ENCODE results near the gene PIBF1. TPM values are rescaled to one million over a fixed set of nuclear protein-coding genes. Genes with fewer than 3 reads are reported as not detected.
"Not testable (repeated sequence)": the region's sequence is repeated elsewhere in the genome, so short reads cannot be mapped to it uniquely, and the experiment has no call there.

Gene PIBF1
- total RNA-seq, 1 donor from 2014 or later: 20.3 TPM

- no peak for DNase-seq
- H3K27ac Mint-ChIP-seq (ENCODE audit: unreplicated experiment): no peak overlapping the region
- no peaks in the 10 kb centered on the region for H3K36me3 Mint-ChIP-seq (ENCODE audit: unreplicated experiment)
- no peak for TF ChIP-seq CTCF (IDR thresholded peaks at IDR 0.05; ENCODE audit: partially characterized antibody, unreplicated experiment)
- H3K9me3 Mint-ChIP-seq (ENCODE audit: unreplicated experiment): no peaks in the 10 kb centered on the region
- no peaks in the 10 kb centered on the region for H3K27me3 Mint-ChIP-seq (ENCODE audit: unreplicated experiment)
- no peak overlapping the region for H3K4me3 Mint-ChIP-seq (ENCODE audit: unreplicated experiment)
- no peaks in the 10 kb centered on the region for H3K4me1 Mint-ChIP-seq (ENCODE audit: low read depth, unreplicated experiment)
Observed at GRCh38 chr13:72774019-72774418, 7.9 kb upstream of the PIBF1 start.

GRCh38 chr13:72782717-72783116, 784 bp downstream of the PIBF1 start:
- Mint-ChIP-seq H3K4me3 (ENCODE audit: unreplicated experiment) (peak overlapping the region; percentile 99), H3K36me3 (ENCODE audit: unreplicated experiment) (no peaks in the 10 kb centered on the region), H3K4me1 (ENCODE audit: low read depth, unreplicated experiment) (peaks cover 14% of the 10 kb centered on the region), H3K27me3 (ENCODE audit: unreplicated experiment) (peaks cover 2% of the 10 kb centered on the region), H3K9me3 (ENCODE audit: unreplicated experiment) (peaks cover 7% of the 10 kb centered on the region), H3K27ac (ENCODE audit: unreplicated experiment) (peak overlapping the region; percentile 87)
- DNase-seq: no peak
- TF ChIP-seq CTCF (IDR thresholded peaks at IDR 0.05; ENCODE audit: partially characterized antibody, unreplicated experiment): no peak

GRCh38 chr13:72784679-72785078, 2.7 kb downstream of the PIBF1 start:
- DNase-seq; H3K36me3 Mint-ChIP-seq (ENCODE audit: unreplicated experiment); H3K27me3 Mint-ChIP-seq (ENCODE audit: unreplicated experiment); H3K4me3 Mint-ChIP-seq (ENCODE audit: unreplicated experiment); H3K9me3 Mint-ChIP-seq (ENCODE audit: unreplicated experiment); H3K27ac Mint-ChIP-seq (ENCODE audit: unreplicated experiment): not testable (repeated sequence)
- peaks cover 14% of the 10 kb centered on the region for H3K4me1 Mint-ChIP-seq (ENCODE audit: low read depth, unreplicated experiment)

GRCh38 chr13:72788831-72789230, 6.9 kb downstream of the PIBF1 start:
- no peak overlapping the region for H3K4me3 Mint-ChIP-seq (ENCODE audit: unreplicated experiment)
- TF ChIP-seq CTCF (IDR thresholded peaks at IDR 0.05; ENCODE audit: partially characterized antibody, unreplicated experiment): no peak
- H3K27me3 Mint-ChIP-seq (ENCODE audit: unreplicated experiment): no peaks in the 10 kb centered on the region
- no peak overlapping the region for H3K27ac Mint-ChIP-seq (ENCODE audit: unreplicated experiment)
- peaks cover 4% of the 10 kb centered on the region for H3K36me3 Mint-ChIP-seq (ENCODE audit: unreplicated experiment)
- no peak for DNase-seq
- no peaks in the 10 kb centered on the region for H3K9me3 Mint-ChIP-seq (ENCODE audit: unreplicated experiment)
- H3K4me1 Mint-ChIP-seq (ENCODE audit: low read depth, unreplicated experiment): peaks cover under 1% of the 10 kb centered on the region

GRCh38 chr13:72792640-72793039, 10.7 kb downstream of the PIBF1 start:
- no peak for DNase-seq
- Mint-ChIP-seq H3K27ac (ENCODE audit: unreplicated experiment) (no peak overlapping the region), H3K4me1 (ENCODE audit: low read depth, unreplicated experiment) (no peaks in the 10 kb centered on the region), H3K27me3 (ENCODE audit: unreplicated experiment) (no peaks in the 10 kb centered on the region), H3K9me3 (ENCODE audit: unreplicated experiment) (no peaks in the 10 kb centered on the region), H3K36me3 (ENCODE audit: unreplicated experiment) (peaks cover 12% of the 10 kb centered on the region), H3K4me3 (ENCODE audit: unreplicated experiment) (no peak overlapping the region)
- TF ChIP-seq CTCF (IDR thresholded peaks at IDR 0.05; ENCODE audit: partially characterized antibody, unreplicated experiment): no peak

GRCh38 chr13:72798817-72799216, 16.9 kb downstream of the PIBF1 start:
- Mint-ChIP-seq H3K36me3 (ENCODE audit: unreplicated experiment) (peaks cover 8% of the 10 kb centered on the region), H3K4me1 (ENCODE audit: low read depth, unreplicated experiment) (no peaks in the 10 kb centered on the region), H3K9me3 (ENCODE audit: unreplicated experiment) (no peaks in the 10 kb centered on the region), H3K27me3 (ENCODE audit: unreplicated experiment) (peaks cover 4% of the 10 kb centered on the region), H3K27ac (ENCODE audit: unreplicated experiment) (no peak overlapping the region), H3K4me3 (ENCODE audit: unreplicated experiment) (no peak overlapping the region)
- TF ChIP-seq CTCF (IDR thresholded peaks at IDR 0.05; ENCODE audit: partially characterized antibody, unreplicated experiment): no peak
- no peak for DNase-seq

Measured in glutamatergic neuron (in vitro differentiated cells).